Fibroblast of lung (primary cell): ENCODE measurements around the gene DNAJB4.

ENCODE experiments used
- EZH2 ChIP-seq: IDR thresholded peaks from 2 replicates; pipeline ENCODE4 v1.5.1; 2012; ENCODE audit warnings: low read length, control low read depth, mild to moderate bottlenecking; ENCODE audit errors: missing control alignments
- TF ChIP-seq, protein P1 (sequence below), 2 donors: IDR thresholded peaks in 1 of 2; conservative IDR thresholded peaks in 1 of 2; 1 replicate in 1 of 2; 2 replicates in 1 of 2; pipeline ENCODE4 v1.5.1; 2011 to 2012; ENCODE audit warnings: low read length in 2 of 2, control low read depth in 1 of 2, inconsistent platforms in 1 of 2, low read depth in 1 of 2, mild to moderate bottlenecking in 1 of 2

DNA sequence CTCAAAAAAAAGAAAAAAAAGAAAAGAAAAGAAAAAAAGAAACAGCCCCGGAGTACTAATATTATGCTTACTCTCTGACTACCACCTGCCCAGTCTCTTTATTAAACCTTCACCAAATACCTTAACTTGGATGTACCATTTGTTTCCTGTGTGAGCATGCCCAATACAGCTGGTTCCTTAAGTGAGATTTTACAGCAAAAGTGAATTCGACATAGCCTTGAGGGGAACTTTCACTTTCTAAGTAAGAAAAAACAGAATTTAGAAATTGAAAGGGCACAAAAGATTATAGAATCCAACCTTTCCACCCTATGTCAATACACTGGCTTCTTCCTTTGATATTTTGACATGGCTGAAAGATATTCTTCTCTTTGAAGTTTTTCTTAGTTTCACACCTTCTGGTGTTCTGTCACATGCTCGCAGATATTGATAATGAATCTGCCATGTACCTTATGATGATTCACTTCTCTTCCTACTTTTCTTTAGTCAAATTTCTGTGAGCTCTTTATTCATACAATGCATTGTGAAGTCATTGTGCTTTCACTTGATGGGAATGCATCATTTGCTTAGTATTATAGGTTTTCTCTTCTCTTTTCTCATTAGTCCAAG is 35.8 kb downstream of the DNAJB4 start:
- TF ChIP-seq, protein P1, sequence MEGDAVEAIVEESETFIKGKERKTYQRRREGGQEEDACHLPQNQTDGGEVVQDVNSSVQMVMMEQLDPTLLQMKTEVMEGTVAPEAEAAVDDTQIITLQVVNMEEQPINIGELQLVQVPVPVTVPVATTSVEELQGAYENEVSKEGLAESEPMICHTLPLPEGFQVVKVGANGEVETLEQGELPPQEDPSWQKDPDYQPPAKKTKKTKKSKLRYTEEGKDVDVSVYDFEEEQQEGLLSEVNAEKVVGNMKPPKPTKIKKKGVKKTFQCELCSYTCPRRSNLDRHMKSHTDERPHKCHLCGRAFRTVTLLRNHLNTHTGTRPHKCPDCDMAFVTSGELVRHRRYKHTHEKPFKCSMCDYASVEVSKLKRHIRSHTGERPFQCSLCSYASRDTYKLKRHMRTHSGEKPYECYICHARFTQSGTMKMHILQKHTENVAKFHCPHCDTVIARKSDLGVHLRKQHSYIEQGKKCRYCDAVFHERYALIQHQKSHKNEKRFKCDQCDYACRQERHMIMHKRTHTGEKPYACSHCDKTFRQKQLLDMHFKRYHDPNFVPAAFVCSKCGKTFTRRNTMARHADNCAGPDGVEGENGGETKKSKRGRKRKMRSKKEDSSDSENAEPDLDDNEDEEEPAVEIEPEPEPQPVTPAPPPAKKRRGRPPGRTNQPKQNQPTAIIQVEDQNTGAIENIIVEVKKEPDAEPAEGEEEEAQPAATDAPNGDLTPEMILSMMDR (conservative IDR thresholded peaks at IDR 0.05 in 1 of 2, IDR thresholded peaks at IDR 0.05 in 1 of 2; ENCODE audit: low read depth in 1 of 2, low read length in 2 of 2) = no peak
- TF ChIP-seq EZH2 = no peak
